ENCODE data around the gene ADAP1.

ADAP1 gene

DNA sequence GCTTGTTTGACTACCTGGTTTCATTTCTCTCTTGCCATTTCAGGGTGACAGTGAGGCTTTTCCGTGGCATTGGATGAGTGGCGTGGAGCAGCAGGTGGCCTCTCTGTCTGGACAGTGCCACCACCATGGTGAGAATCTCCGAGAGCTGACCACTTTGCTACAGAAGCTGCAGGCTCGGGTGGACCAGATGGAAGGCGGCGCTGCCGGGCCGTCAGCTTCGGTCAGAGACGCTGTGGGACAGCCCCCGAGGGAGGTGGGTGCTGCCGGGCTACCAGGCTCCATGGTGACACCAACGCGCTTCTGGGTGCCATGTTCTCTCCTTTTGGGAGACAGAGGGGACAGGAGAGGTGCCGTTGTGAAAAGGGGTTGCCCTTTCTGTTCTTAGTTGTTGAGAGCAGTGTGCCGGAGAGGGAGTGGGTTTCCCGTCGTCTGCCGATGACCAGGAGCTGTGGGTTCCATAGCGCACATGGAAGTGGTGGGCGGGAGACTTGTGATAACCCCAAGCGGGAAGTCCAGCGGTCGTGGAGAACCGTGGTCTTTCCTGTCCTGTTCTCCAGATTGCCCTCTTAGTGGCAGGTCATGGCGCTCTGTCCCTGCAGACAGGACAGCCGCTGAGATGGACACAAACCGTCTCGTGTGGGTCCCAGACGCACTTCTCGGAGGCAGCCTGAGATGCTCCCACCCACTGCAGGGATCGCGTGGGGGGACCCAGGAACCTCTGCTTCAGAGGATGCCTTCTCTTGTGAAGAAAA is 100.9 kb downstream of the ADAP1 start:
- no peak for DNase-seq

GRCh38 chr7:851204-851603 is 103.3 kb downstream of the ADAP1 start:
- DNase-seq, result no peak

- DNase-seq, result no peak
Measured at GRCh38 chr7:849781-850180, 104.7 kb downstream of the ADAP1 start.

GRCh38 chr7:849145-849544 is 105.3 kb downstream of the ADAP1 start:
- no peak for DNase-seq

All from fibroblast of skin of right biceps (primary cell).